Measurements from ENCODE around the gene IRX2.

Gene IRX2

DNA sequence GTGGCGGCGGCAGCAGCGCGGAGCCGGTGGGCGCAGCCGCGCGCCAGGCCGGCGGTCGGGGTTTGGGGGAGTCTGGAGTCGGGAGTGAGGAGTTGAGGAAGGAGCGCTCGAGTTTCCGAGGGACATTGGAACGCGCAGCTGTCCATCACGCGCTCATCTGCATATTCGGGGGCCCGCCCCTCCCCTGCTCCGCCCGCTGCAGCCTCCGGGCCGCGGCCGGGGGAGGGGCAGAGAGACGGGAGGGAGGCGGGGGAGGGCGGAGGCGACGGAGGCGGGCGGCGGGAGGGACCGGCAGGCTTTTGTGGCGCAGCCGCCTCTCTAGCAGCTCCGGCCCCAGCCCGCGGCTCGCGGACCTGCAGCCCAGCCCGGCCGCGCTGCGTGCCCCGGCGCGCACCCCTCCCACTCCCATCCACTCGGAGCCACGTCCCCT lies at the start of gene IRX2:
Gene IRX2, minus strand, starts transcription at position 86 of the 430 bp plus-strand sequence. CDS start 264 bp downstream, outside the sequence.
- peak within 1 kb of the TSS; percentile 96 for H3K9ac ChIP-seq (ENCODE audit: low read depth, low read length)
- H3K4me3 ChIP-seq (ENCODE audit: low read length), result peak within 1 kb of the TSS; percentile 85
- peaks cover 63% of the 10 kb centered on the region for H3K27me3 ChIP-seq (ENCODE audit: insufficient read depth, low read length)
- H3K36me3 ChIP-seq (ENCODE audit: insufficient read depth, low read depth, low read length), result peaks cover 24% of the 10 kb centered on the region
- peaks cover 6% of the 10 kb centered on the region; the same call in 1 of the 2 replicates for H3K4me1 ChIP-seq (ENCODE audit: insufficient read depth, low read length)
- H3K9me3 ChIP-seq (ENCODE audit: insufficient read depth, low read depth, low read length), result no peaks in the 10 kb centered on the region
- peak within 1 kb of the TSS; percentile 71 for H3K27ac ChIP-seq (ENCODE audit: low read length)

DNA sequence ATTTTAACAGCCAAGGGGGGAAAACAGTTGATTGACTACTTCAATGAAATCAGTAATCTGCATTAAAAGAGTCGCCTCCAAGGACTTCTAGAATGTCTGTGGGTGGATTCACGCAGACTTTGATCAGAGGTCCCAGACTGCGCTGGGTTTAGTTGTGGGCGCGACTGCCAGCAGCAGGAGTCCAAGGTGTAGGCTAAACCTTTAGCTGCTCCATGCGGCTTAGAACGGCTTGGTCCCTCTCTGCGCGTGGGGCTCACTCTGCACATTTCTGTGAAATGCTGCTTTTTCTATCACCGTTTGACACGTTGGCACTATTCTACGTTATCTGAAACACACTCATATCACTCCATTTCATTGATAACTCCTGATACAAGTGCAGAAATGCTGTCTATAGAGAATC lies 48.6 kb upstream of the IRX2 start:
- Histone ChIP-seq H3K27ac (ENCODE audit: low read length) (no peak overlapping the region), H3K9ac (ENCODE audit: low read depth, low read length) (no peak overlapping the region)

DNA sequence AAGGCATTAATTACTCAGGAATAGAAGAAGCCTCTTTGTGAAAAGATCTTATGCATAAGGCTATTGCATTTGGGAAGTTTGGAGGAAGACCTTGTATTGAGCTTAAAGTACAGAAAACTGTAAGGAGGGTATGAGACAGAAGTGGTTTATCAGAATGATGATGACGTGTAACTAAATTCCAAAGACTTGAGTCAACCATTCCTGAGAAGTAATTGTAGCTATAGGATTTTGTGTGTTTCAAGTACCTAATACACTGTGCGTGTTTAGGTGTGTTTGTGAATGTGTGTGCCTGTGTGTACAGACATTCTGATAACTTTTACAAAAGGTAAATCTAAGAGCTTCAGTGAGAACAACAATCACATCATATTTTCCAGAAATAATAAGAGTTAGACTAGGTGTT lies 46.5 kb upstream of the IRX2 start:
- Histone ChIP-seq H3K9me3 (ENCODE audit: insufficient read depth, low read depth, low read length) (no peaks in the 10 kb centered on the region; the same call in 1 of the 2 replicates), H3K27ac (ENCODE audit: low read length) (no peak overlapping the region), H3K4me1 (ENCODE audit: insufficient read depth, low read length) (no peaks in the 10 kb centered on the region), H3K27me3 (ENCODE audit: insufficient read depth, low read length) (no peaks in the 10 kb centered on the region), H3K36me3 (ENCODE audit: insufficient read depth, low read depth, low read length) (no peaks in the 10 kb centered on the region), H3K4me3 (ENCODE audit: low read length) (no peak overlapping the region), H3K9ac (ENCODE audit: low read depth, low read length) (no peak overlapping the region)

More for the DNA sequence above, 48.6 kb upstream of the IRX2 start:
- Histone ChIP-seq H3K27me3 (ENCODE audit: insufficient read depth, low read length) (no peaks in the 10 kb centered on the region), H3K4me1 (ENCODE audit: insufficient read depth, low read length) (no peaks in the 10 kb centered on the region), H3K4me3 (ENCODE audit: low read length) (no peak overlapping the region), H3K36me3 (ENCODE audit: insufficient read depth, low read depth, low read length) (no peaks in the 10 kb centered on the region), H3K9me3 (ENCODE audit: insufficient read depth, low read depth, low read length) (no peaks in the 10 kb centered on the region)

DNA sequence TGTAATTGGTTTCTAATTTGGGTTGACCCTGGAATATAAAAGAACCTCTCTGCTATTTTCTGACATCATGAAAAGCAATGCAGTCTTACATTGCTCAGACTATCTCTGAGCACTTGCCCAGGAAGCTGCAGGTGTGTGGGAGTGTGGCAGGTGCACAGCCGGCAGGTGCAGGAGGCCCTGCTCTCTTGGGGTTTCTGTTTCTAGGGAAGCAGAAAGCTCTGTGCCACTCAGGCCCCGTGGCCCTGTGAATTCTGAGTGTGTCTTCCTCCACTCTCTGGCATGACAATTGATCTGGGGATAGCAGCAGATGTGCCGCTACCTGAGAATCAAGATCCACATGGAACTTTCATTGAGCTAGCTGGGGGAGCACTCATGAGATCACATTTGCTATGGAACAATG lies 45.7 kb upstream of the IRX2 start:
- Histone ChIP-seq H3K9me3 (ENCODE audit: insufficient read depth, low read depth, low read length) (no peaks in the 10 kb centered on the region; the same call in 1 of the 2 replicates), H3K27ac (ENCODE audit: low read length) (no peak overlapping the region), H3K9ac (ENCODE audit: low read depth, low read length) (no peak overlapping the region), H3K4me3 (ENCODE audit: low read length) (no peak overlapping the region), H3K27me3 (ENCODE audit: insufficient read depth, low read length) (no peaks in the 10 kb centered on the region), H3K36me3 (ENCODE audit: insufficient read depth, low read depth, low read length) (no peaks in the 10 kb centered on the region), H3K4me1 (ENCODE audit: insufficient read depth, low read length) (no peaks in the 10 kb centered on the region)

DNA sequence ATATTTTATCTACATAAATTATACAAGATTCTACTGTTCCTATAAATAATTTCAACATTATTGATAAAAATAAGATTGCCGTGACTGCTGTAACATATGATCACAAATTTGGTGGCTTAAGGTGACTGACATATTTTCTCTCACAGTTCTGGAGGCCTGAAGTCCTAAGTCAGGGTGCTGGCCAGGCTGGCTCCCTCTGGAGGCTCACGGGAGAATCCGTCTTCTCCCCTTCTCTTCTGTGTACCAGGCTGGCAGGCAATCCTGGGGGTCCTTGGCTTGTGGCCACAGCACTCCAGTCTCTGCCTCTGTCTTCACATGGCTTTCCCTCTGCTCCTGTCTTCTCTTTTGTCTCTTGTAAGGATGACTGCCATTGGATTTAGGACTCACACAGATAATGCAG lies 31.7 kb upstream of the IRX2 start:
- Histone ChIP-seq H3K9me3 (ENCODE audit: insufficient read depth, low read depth, low read length) (peaks cover 24% of the 10 kb centered on the region), H3K4me1 (ENCODE audit: insufficient read depth, low read length) (0 out of 2 replicates have a peak, but pooled peaks cover 3% of the 10 kb centered on the region), H3K36me3 (ENCODE audit: insufficient read depth, low read depth, low read length) (no peaks in the 10 kb centered on the region), H3K9ac (ENCODE audit: low read depth, low read length) (no peak overlapping the region), H3K4me3 (ENCODE audit: low read length) (no peak overlapping the region), H3K27ac (ENCODE audit: low read length) (no peak overlapping the region), H3K27me3 (ENCODE audit: insufficient read depth, low read length) (no peaks in the 10 kb centered on the region)

DNA sequence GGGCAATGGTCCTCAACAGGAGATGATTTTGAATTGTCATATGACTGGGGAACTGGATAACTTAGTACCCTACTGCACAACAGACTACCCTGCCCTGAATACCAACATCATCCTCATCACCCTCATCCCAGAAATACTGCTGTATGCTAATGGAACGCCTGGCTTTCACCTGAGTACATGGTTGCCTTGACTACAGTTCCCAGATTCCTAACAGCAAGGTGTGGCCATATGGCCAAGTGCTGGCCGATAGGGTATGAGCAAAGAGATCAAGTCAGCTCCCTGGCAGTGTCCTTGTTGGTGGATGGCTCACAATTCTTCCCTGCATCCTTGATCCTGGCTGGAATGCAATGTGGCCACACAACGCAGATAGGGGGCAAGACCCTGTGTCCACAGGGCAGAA lies 31.2 kb upstream of the IRX2 start:
- peaks cover 24% of the 10 kb centered on the region for H3K9me3 ChIP-seq (ENCODE audit: insufficient read depth, low read depth, low read length)
- no peaks in the 10 kb centered on the region for H3K36me3 ChIP-seq (ENCODE audit: insufficient read depth, low read depth, low read length)
- no peaks in the 10 kb centered on the region for H3K27me3 ChIP-seq (ENCODE audit: insufficient read depth, low read length)
- H3K9ac ChIP-seq (ENCODE audit: low read depth, low read length), result no peak overlapping the region
- H3K27ac ChIP-seq (ENCODE audit: low read length), result no peak overlapping the region
- H3K4me3 ChIP-seq (ENCODE audit: low read length), result no peak overlapping the region
- H3K4me1 ChIP-seq (ENCODE audit: insufficient read depth, low read length), result 0 out of 2 replicates have a peak, but pooled peaks cover 3% of the 10 kb centered on the region

DNA sequence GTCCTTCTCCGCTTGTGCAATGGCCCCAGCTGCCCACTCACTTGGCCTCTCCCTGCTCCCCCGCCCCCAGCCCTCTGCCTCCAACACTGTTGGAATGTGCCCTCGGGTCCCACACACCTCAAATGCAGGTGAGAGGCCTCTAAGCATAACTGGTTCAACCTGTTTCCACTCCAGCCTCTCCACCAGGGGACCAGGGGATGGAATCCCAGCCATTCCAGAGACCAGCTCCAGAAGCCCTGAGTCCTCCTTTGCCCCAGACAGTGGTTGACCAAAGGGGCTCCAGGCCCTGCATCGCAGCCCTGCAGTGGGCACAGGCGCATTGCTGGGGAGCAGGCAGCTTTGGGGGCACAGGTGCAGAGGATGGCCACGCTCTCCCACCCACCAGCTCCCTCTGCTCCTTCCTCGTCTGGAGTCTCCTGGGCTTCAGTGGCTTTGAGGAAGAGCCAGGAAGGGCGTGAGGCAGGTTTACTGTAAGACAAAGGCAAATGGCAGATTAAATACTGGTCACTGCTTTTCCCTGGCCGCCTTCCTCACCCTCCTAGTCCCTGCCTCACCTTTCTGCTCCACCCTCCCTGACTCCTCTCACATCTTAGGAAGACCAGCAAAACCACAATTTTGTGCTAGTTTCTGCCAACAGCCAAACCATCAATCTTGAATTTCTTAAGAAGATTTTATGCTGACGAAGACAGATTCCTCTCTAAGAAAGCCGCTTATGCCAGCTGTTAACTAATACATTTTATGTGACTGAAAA lies 29.1 kb upstream of the IRX2 start:
- no peak overlapping the region for H3K4me3 ChIP-seq (ENCODE audit: low read length)
- no peak overlapping the region for H3K27ac ChIP-seq (ENCODE audit: low read length)
- H3K27me3 ChIP-seq (ENCODE audit: insufficient read depth, low read length), result no peaks in the 10 kb centered on the region
- no peak overlapping the region for H3K9ac ChIP-seq (ENCODE audit: low read depth, low read length)
- 0 out of 2 replicates have a peak, but pooled peaks cover 3% of the 10 kb centered on the region for H3K4me1 ChIP-seq (ENCODE audit: insufficient read depth, low read length)
- H3K9me3 ChIP-seq (ENCODE audit: insufficient read depth, low read depth, low read length), result peaks cover 18% of the 10 kb centered on the region
- no peaks in the 10 kb centered on the region for H3K36me3 ChIP-seq (ENCODE audit: insufficient read depth, low read depth, low read length)

DNA sequence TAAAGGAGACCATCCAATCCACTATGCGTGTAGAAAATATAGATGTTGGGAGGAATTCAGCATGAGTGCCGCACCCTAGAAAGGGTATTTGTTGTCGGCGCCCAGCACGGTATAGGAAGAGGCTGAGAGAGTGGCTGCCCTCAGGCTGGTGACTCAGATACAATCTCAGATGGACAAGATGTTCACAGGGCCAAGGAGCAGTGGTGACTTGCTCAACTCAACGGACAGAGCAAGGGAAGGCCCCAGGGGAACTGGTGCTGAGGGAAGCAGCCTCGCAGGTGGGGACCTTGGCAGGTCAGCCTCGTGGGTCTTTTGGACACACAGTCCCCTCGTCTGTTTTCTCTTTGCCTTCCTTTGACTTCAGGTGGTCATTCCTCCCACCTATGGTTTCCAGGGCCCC lies 28.0 kb upstream of the IRX2 start:
- Histone ChIP-seq H3K27me3 (ENCODE audit: insufficient read depth, low read length) (no peaks in the 10 kb centered on the region), H3K4me1 (ENCODE audit: insufficient read depth, low read length) (0 out of 2 replicates have a peak, but pooled peaks cover 3% of the 10 kb centered on the region), H3K36me3 (ENCODE audit: insufficient read depth, low read depth, low read length) (no peaks in the 10 kb centered on the region), H3K4me3 (ENCODE audit: low read length) (no peak overlapping the region), H3K9ac (ENCODE audit: low read depth, low read length) (no peak overlapping the region), H3K9me3 (ENCODE audit: insufficient read depth, low read depth, low read length) (peaks cover 10% of the 10 kb centered on the region), H3K27ac (ENCODE audit: low read length) (no peak overlapping the region)

DNA sequence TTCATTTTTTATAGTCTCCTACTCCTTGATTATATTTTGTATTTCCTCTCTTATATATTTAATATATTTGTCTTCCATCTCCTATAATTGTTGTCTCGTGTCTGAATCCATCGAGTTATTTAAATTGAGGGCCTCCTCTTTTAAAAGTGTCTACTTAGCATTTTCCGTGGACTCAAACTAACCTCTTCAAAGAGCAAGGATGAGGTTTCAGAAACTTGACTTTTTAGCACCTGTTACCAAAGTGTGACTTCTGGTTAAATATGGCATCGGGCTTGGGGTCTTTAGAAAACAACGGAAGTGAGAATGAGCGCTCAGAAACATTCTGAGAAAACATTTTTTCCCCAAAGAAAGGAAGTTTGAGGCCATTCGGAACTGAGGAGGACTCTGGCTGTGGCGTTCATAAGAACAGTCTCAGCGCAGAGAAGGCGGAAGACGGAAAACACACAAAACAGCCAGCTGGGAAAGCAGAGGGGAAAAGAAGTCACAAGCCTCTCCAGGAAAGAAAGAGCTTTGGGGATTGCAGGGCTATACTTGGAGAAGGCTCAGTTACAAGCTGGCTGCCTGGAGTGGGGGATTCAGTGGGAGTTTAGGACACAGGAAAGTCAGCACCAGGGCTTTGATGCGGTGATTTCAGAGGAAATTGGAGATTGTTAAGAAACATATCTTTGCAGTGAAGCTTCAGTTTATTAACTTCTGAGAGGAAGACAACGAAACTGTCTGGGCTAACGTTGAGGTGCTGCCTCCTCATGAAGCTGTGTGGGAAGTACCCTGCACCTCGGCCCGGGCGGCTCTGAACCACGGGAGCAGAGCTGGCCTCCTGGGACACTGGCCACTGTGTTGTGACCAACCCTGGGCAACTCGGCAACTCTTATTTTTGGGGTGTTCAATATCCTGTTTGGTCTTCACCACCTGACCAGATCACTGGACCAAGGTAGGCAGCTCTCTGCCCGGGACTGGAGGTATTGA lies 25.1 kb upstream of the IRX2 start:
- no peaks in the 10 kb centered on the region for H3K27me3 ChIP-seq (ENCODE audit: insufficient read depth, low read length)
- 0 out of 2 replicates have a peak, but pooled peaks cover 3% of the 10 kb centered on the region for H3K4me1 ChIP-seq (ENCODE audit: insufficient read depth, low read length)

DNA sequence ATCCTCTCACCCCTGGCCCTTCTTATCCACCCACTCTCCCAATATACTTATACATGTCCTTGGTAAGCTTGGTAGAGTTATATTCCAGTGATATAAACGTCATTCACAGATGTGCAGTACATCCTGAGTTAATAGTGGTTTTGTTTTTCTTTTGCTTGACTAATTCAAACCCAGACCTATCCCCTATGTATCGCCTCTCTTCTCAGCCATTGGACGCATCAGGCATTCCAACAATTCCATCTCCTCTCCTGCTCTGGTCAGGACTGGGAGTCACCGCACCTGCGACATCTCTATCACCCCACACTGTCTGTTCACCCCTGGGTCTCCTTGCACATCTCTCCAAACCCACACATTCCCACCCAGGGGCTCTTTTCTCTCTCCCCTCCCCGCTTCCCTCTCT lies 21.9 kb upstream of the IRX2 start:
- H3K36me3 ChIP-seq (ENCODE audit: insufficient read depth, low read depth, low read length), result no peaks in the 10 kb centered on the region
- no peak overlapping the region for H3K27ac ChIP-seq (ENCODE audit: low read length)
- no peaks in the 10 kb centered on the region for H3K9me3 ChIP-seq (ENCODE audit: insufficient read depth, low read depth, low read length)
- no peak overlapping the region for H3K9ac ChIP-seq (ENCODE audit: low read depth, low read length)
- H3K4me1 ChIP-seq (ENCODE audit: insufficient read depth, low read length), result peaks cover 3% of the 10 kb centered on the region; the same call in 1 of the 2 replicates
- H3K4me3 ChIP-seq (ENCODE audit: low read length), result no peak overlapping the region
- no peaks in the 10 kb centered on the region for H3K27me3 ChIP-seq (ENCODE audit: insufficient read depth, low read length)

More for the DNA sequence above, 25.1 kb upstream of the IRX2 start:
- Histone ChIP-seq H3K27ac (ENCODE audit: low read length) (no peak overlapping the region), H3K4me3 (ENCODE audit: low read length) (no peak overlapping the region), H3K9ac (ENCODE audit: low read depth, low read length) (no peak overlapping the region), H3K36me3 (ENCODE audit: insufficient read depth, low read depth, low read length) (no peaks in the 10 kb centered on the region), H3K9me3 (ENCODE audit: insufficient read depth, low read depth, low read length) (no peaks in the 10 kb centered on the region; the same call in 1 of the 2 replicates)

DNA sequence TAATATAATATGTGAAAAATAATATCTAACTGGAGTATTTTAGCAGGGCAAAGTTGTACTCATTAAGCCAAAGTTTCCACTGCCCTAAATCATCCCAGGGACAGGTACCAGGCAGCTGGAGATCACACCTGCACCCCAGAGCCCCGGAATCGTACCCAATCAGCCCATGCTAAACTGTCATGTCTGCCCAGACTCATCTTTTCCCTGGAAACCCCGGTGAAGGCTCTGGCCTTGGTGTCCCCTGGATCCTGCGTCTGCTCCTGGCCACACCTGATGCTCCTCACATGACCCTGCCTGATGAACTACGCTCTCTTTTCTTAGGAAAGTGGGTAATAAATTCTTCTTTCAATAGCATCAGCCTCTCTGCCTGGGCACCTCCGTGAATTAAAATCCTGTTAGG lies 15.6 kb upstream of the IRX2 start:
- H3K27ac ChIP-seq (ENCODE audit: low read length), result no peak overlapping the region
- no peak overlapping the region for H3K4me3 ChIP-seq (ENCODE audit: low read length)
- peaks cover 3% of the 10 kb centered on the region; the same call in 1 of the 2 replicates for H3K4me1 ChIP-seq (ENCODE audit: insufficient read depth, low read length)
- no peak overlapping the region for H3K9ac ChIP-seq (ENCODE audit: low read depth, low read length)
- peaks cover 10% of the 10 kb centered on the region; the same call in 1 of the 2 replicates for H3K27me3 ChIP-seq (ENCODE audit: insufficient read depth, low read length)
- no peaks in the 10 kb centered on the region for H3K36me3 ChIP-seq (ENCODE audit: insufficient read depth, low read depth, low read length)
- H3K9me3 ChIP-seq (ENCODE audit: insufficient read depth, low read depth, low read length), result no peaks in the 10 kb centered on the region

Data from iPS-20b (cell line).